NCI-H146 treated with DMSO at 0.1 percent for 48 hours (cell line): ENCODE measurements around the gene CIROP.

ENCODE experiments used
- DNase-seq: peaks from one replicate; lab custom pipeline; 2025; ENCODE audit not compliant: unreplicated experiment; lab: John Stamatoyannopoulos, UW

Gene CIROP

GRCh38 chr14:23067847-23068788 lies 36.7 kb downstream of the CIROP start:
- DNase-seq = no peak

- no peak for DNase-seq
Observed at GRCh38 chr14:23066855-23067744, 37.7 kb downstream of the CIROP start.

GRCh38 chr14:23066368-23066767 lies 38.4 kb downstream of the CIROP start:
- DNase-seq = no peak

GRCh38 chr14:23063601-23064000 lies 41.2 kb downstream of the CIROP start:
- no peak for DNase-seq

GRCh38 chr14:23062002-23062401 lies 42.8 kb downstream of the CIROP start:
- no peak for DNase-seq

GRCh38 chr14:23060536-23061260 lies 44.1 kb downstream of the CIROP start:
- no peak for DNase-seq

GRCh38 chr14:23058654-23059504 lies 45.9 kb downstream of the CIROP start:
- no peak for DNase-seq

GRCh38 chr14:23057757-23058653 lies 46.8 kb downstream of the CIROP start:
- DNase-seq = no peak

GRCh38 chr14:23056956-23057756 lies 47.6 kb downstream of the CIROP start, which contains the start of gene CDH24:
Gene CDH24 (minus strand): TSS chr14:23057520. CDS start chr14:23055733, 1,787 bp downstream.
- DNase-seq = no peak

- DNase-seq = no peak
Observed at GRCh38 chr14:23056145-23056955, 48.4 kb downstream of the CIROP start.

- no peak for DNase-seq
Observed at GRCh38 chr14:23055621-23056144, 49.1 kb downstream of the CIROP start.

- no peak for DNase-seq
Observed at GRCh38 chr14:23055147-23055550, 49.6 kb downstream of the CIROP start.

- no peak for DNase-seq
Observed at GRCh38 chr14:23054000-23054811, 50.6 kb downstream of the CIROP start.

- no peak for DNase-seq
Observed at GRCh38 chr14:23053426-23053825, 51.4 kb downstream of the CIROP start.

GRCh38 chr14:23052671-23053070 lies 52.1 kb downstream of the CIROP start:
- DNase-seq = no peak

- DNase-seq = no peak
Observed at GRCh38 chr14:23052182-23052623, 52.6 kb downstream of the CIROP start.
